Stimulated activated CD8-positive, alpha-beta memory T cell treated with anti-CD3 and anti-CD28 coated beads, Interleukin-15, amount 100 ng/mL, for 1 hour (primary cell): ENCODE results near the gene AP1S3.
"Not testable (repeated sequence)": the region's sequence is repeated elsewhere in the genome, so short reads cannot be mapped to it uniquely, and the experiment has no call there.

Experiments
- DNase-seq: peaks from one replicate; pipeline ENCODE4 v3.0.0-alpha.2; 2020; ENCODE audit warnings: low read depth

Gene AP1S3

GRCh38 chr2:223837287-223838061 is at the start of gene AP1S3:
TSS of gene AP1S3 (minus strand) at chr2:223837582. CDS start at chr2:223837450, 132 bp downstream.
- DNase-seq, result peak; percentile 17

GRCh38 chr2:223887127-223887526 is 49.7 kb upstream of the AP1S3 start:
- DNase-seq, result no peak

GRCh38 chr2:223886726-223887125 is 49.3 kb upstream of the AP1S3 start:
- no peak for DNase-seq

- DNase-seq, result no peak
Measured at GRCh38 chr2:223884399-223884798, 47.0 kb upstream of the AP1S3 start.

- no peak for DNase-seq
Measured at GRCh38 chr2:223882715-223883114, 45.3 kb upstream of the AP1S3 start.

GRCh38 chr2:223880796-223881195 is 43.4 kb upstream of the AP1S3 start:
- DNase-seq, result no peak

- no peak for DNase-seq
Measured at GRCh38 chr2:223877721-223878410, 40.5 kb upstream of the AP1S3 start.

- DNase-seq, result no peak
Measured at GRCh38 chr2:223873672-223874071, 36.3 kb upstream of the AP1S3 start.

GRCh38 chr2:223872772-223873171 is 35.4 kb upstream of the AP1S3 start:
- not testable (repeated sequence) for DNase-seq

GRCh38 chr2:223871661-223872060 is 34.3 kb upstream of the AP1S3 start:
- not testable (repeated sequence) for DNase-seq

- no peak for DNase-seq
Measured at GRCh38 chr2:223870840-223871611, 33.6 kb upstream of the AP1S3 start.

- DNase-seq, result no peak
Measured at GRCh38 chr2:223868005-223868404, 30.6 kb upstream of the AP1S3 start.

- DNase-seq, result no peak
Measured at GRCh38 chr2:223865907-223866508, 28.6 kb upstream of the AP1S3 start.

- no peak for DNase-seq
Measured at GRCh38 chr2:223865124-223865523, 27.7 kb upstream of the AP1S3 start.

- no peak for DNase-seq
Measured at GRCh38 chr2:223863491-223863890, 26.1 kb upstream of the AP1S3 start.

GRCh38 chr2:223860809-223861738 is 23.7 kb upstream of the AP1S3 start:
- DNase-seq, result no peak

GRCh38 chr2:223859070-223859469 is 21.7 kb upstream of the AP1S3 start:
- DNase-seq, result no peak

- DNase-seq, result no peak
Measured at GRCh38 chr2:223856584-223856983, 19.2 kb upstream of the AP1S3 start.

GRCh38 chr2:223856021-223856420 is 18.6 kb upstream of the AP1S3 start:
- no peak for DNase-seq

GRCh38 chr2:223855426-223855825 is 18.0 kb upstream of the AP1S3 start:
- DNase-seq, result no peak

- DNase-seq, result no peak
Measured at GRCh38 chr2:223854741-223855140, 17.4 kb upstream of the AP1S3 start.
